ENCODE measurements around the gene STXBP6.

The STXBP6 gene

DNA sequence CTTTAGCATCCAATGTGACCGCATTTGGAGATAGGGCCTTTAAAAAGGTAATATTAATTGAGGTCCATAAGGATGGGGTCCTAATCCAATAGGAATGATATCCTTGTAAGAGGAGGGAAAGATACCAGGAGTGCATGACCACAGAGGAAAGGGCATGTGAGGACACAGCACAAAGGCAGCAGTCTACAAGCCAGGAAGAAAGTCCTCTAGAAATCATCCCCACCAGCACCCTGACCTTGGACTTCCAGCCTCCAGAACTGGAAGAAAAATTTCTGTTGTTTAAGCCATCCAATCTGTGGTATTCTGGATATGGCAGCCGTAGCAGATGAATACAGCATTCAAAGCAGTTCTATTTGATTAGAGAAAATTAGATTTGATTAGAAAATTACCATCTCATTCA is 145.4 kb downstream of the STXBP6 start:
- peaks cover 20% of the 10 kb centered on the region for H3K4me1 Mint-ChIP-seq
- H3K9me3 Mint-ChIP-seq = no peaks in the 10 kb centered on the region
- no peaks in the 10 kb centered on the region for H3K27me3 Mint-ChIP-seq (ENCODE audit: low read depth)
- TF ChIP-seq CTCF (IDR thresholded peaks at IDR 0.05; ENCODE audit: unreplicated experiment in 3 of 3) = no peak
- H3K27ac Mint-ChIP-seq = no peak overlapping the region
- no peaks in the 10 kb centered on the region for H3K36me3 Mint-ChIP-seq (ENCODE audit: low read depth)
- H3K4me3 Mint-ChIP-seq = no peak overlapping the region

GRCh38 chr14:24903337-24903736 is 146.6 kb downstream of the STXBP6 start:
- no peaks in the 10 kb centered on the region for H3K9me3 Mint-ChIP-seq
- H3K27ac Mint-ChIP-seq = peak overlapping the region in 1 of 3 experiments; percentile 36
- H3K27me3 Mint-ChIP-seq (ENCODE audit: low read depth) = no peaks in the 10 kb centered on the region
- no peak overlapping the region for H3K4me3 Mint-ChIP-seq
- H3K4me1 Mint-ChIP-seq = peaks cover 20% of the 10 kb centered on the region
- TF ChIP-seq CTCF (IDR thresholded peaks at IDR 0.05; ENCODE audit: unreplicated experiment in 3 of 3) = no peak
- no peaks in the 10 kb centered on the region for H3K36me3 Mint-ChIP-seq (ENCODE audit: low read depth)

DNA sequence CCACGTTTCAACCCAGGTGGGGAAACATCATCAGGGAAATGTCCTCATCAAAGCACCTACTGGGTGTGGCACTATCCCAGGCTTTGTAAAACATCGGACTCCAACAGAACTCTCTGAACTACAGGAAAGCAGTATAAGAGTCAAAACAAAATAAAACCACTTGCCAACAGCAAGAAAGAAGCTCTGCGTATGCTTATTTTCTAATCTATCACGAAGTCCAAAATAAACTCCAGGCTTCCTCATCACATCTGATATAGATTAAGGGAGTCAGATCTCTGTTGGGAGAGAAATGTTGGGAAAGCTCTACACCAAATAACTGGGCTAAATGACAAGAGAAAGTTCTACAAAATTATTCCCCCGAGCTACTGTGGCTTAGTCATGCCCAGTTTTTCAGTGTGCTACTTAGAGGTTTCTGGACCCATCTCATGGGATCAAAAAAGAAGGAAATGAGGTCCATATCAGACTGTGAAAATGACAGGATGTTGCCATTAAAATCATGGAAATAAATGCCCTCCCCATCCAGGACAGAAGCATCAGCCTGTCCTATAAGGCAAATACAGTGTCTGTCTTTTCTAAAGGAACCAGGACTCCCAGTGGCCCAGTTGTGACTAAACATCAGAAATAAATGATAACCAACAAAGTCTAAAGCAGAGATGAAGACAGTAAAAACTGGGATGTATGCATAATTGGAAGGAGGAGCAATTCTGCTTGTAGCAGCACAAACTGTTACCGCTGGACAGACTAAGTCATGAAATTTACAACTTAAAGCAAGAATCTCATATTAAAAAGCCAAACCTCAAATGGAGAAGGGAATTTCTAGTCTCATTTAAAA is 149.5 kb downstream of the STXBP6 start:
- peaks cover 20% of the 10 kb centered on the region for H3K4me1 Mint-ChIP-seq
- peak overlapping the region in 2 of 3 experiments; percentile 3 to 32 for H3K4me3 Mint-ChIP-seq
- no peaks in the 10 kb centered on the region for H3K27me3 Mint-ChIP-seq (ENCODE audit: low read depth)
- no peaks in the 10 kb centered on the region for H3K36me3 Mint-ChIP-seq (ENCODE audit: low read depth)
- H3K27ac Mint-ChIP-seq = peak overlapping the region in 2 of 3 experiments; percentile 68 to 81
- TF ChIP-seq CTCF (IDR thresholded peaks at IDR 0.05; ENCODE audit: unreplicated experiment in 3 of 3) = no peak
- H3K9me3 Mint-ChIP-seq = no peaks in the 10 kb centered on the region

DNA sequence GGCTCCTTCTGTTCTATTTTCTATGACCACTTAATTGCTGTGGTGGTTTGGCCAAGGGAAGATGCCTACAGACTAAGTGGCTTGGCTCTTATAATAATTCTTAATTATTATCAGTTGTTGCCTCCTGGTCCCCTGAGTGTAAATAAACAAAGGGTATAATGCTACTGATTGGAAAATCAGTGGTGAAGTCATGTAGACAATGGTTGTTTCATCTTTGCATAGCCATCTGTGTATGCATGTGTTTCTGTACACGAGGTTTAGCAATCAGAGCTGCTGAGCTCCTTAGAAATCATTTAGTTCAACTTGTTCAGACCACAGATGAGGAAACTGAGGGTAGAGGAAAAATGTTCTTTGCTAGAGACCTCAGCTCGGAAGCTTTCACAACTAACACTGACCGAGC is 152.2 kb downstream of the STXBP6 start:
- Mint-ChIP-seq H3K4me1 (peaks cover 15% of the 10 kb centered on the region), H3K27ac (no peak overlapping the region), H3K27me3 (ENCODE audit: low read depth) (no peaks in the 10 kb centered on the region), H3K9me3 (no peaks in the 10 kb centered on the region), H3K36me3 (ENCODE audit: low read depth) (no peaks in the 10 kb centered on the region), H3K4me3 (no peak overlapping the region)
- no peak for TF ChIP-seq CTCF (IDR thresholded peaks at IDR 0.05; ENCODE audit: unreplicated experiment in 3 of 3)

- no peaks in the 10 kb centered on the region for H3K36me3 Mint-ChIP-seq (ENCODE audit: low read depth)
These were observed 154.3 kb downstream of the STXBP6 start for GRCh38 chr14:24895622-24896021.

More at GRCh38 chr14:24895622-24896021, 154.3 kb downstream of the STXBP6 start:
- no peak overlapping the region for H3K27ac Mint-ChIP-seq
- H3K4me3 Mint-ChIP-seq = no peak overlapping the region
- H3K9me3 Mint-ChIP-seq = peaks cover 11% of the 10 kb centered on the region
- TF ChIP-seq CTCF (IDR thresholded peaks at IDR 0.05; ENCODE audit: unreplicated experiment in 3 of 3) = no peak
- no peaks in the 10 kb centered on the region for H3K27me3 Mint-ChIP-seq (ENCODE audit: low read depth)
- peaks cover 6% of the 10 kb centered on the region for H3K4me1 Mint-ChIP-seq
